OCI-LY7 (cell line): ENCODE results near the gene NEUROG1. TPM values are rescaled to one million over a fixed set of nuclear protein-coding genes. Genes with fewer than 3 reads are reported as not detected.

ENCODE experiments used
- BruUV-seq: library from RNA; stranded (reverse); fragments of 400-500 nt; replicated peaks from 2 replicates; lab custom pipeline; 2021; lab: Mats Ljungman, UMichigan
- CTCF ChIA-PET: fragments of 300-600 bp; sonication (Branson Sonifier 250); formaldehyde crosslinking; loops from one replicate; lab custom pipeline; 2022; ENCODE audit warnings: antibody characterized with exemption; ENCODE audit not compliant: unreplicated experiment; lab: Charles Lee
- POLR2A ChIA-PET: fragments of 300-600 bp; sonication (Branson Sonifier 250); formaldehyde crosslinking; loops from one replicate; lab custom pipeline; 2022; ENCODE audit warnings: antibody characterized with exemption; lab: Charles Lee
- DNase-seq: peaks from one replicate; pipeline ENCODE4 v3.0.0-alpha.2; 2015; ENCODE audit warnings: low spot score
- H2AFZ ChIP-seq: fragments of 200-600 bp; sonication (generic), shearing (Covaris generic); 2 replicates; pipeline ENCODE4 v1.6.1; 2014; ENCODE audit warnings: mild to moderate bottlenecking, antibody characterized with exemption, low read length, moderate library complexity
- H3K27ac ChIP-seq: fragments of 200-600 bp; sonication (generic); 2 replicates; pipeline ENCODE4 v1.5.1; 2014; ENCODE audit warnings: mixed run types, low read depth, mild to moderate bottlenecking, moderate library complexity, low read length, inconsistent platforms; ENCODE audit not compliant: poor library complexity, severe bottlenecking
- H3K36me3 ChIP-seq: fragments of 200-600 bp; sonication (generic); 2 replicates; pipeline ENCODE4 v1.6.1; 2014; ENCODE audit warnings: mild to moderate bottlenecking, antibody characterized with exemption, low read length, moderate library complexity, mixed read lengths; ENCODE audit not compliant: insufficient read depth
- H3K4me1 ChIP-seq: fragments of 200-600 bp; sonication (generic); 2 replicates; pipeline ENCODE4 v1.5.1; 2014; ENCODE audit warnings: mild to moderate bottlenecking, low read length; ENCODE audit not compliant: insufficient read depth, poor library complexity, severe bottlenecking
- H3K4me2 ChIP-seq: fragments of 200-600 bp; sonication (generic); 2 replicates; pipeline ENCODE4 v1.6.1; 2014; ENCODE audit warnings: mild to moderate bottlenecking, low read length
- H3K4me3 ChIP-seq: fragments of 200-600 bp; sonication (generic); 2 replicates; pipeline ENCODE4 v1.5.1; 2014; ENCODE audit warnings: mild to moderate bottlenecking, low read depth, low read length; ENCODE audit not compliant: poor library complexity, severe bottlenecking
- H3K79me2 ChIP-seq: fragments of 200-600 bp; sonication (generic); 2 replicates; pipeline ENCODE4 v1.6.1; 2016; ENCODE audit warnings: low read depth, mild to moderate bottlenecking, low read length, moderate library complexity, mixed read lengths; ENCODE audit not compliant: insufficient read depth
- H3K9me2 ChIP-seq: fragments of 200-600 bp; sonication (generic); 2 replicates; pipeline ENCODE4 v1.6.1; 2016; ENCODE audit warnings: mild to moderate bottlenecking, low read length, mixed read lengths; ENCODE audit not compliant: insufficient read depth
- H3K9me3 ChIP-seq: fragments of 200-600 bp; sonication (generic); 2 replicates; pipeline ENCODE4 v1.6.1; 2014; ENCODE audit warnings: mild to moderate bottlenecking, mixed run types, low read length, mixed read lengths
- H4K20me1 ChIP-seq: fragments of 200-600 bp; sonication (generic); 2 replicates; pipeline ENCODE4 v1.6.1; 2014; ENCODE audit warnings: mild to moderate bottlenecking, antibody characterized with exemption, low read length, moderate library complexity, mixed read lengths; ENCODE audit not compliant: insufficient read depth
- CTCF ChIP-seq: fragments of 200-600 bp; sonication (generic); conservative IDR thresholded peaks from 2 replicates; pipeline ENCODE4 v1.5.1; 2014; ENCODE audit warnings: mild to moderate bottlenecking, antibody characterized with exemption, low read length, moderate library complexity, mixed read lengths
- EZH2phosphoT487 ChIP-seq: fragments of 200-600 bp; sonication (generic); IDR thresholded peaks from 2 replicates; pipeline ENCODE4 v1.6.1; 2018; ENCODE audit warnings: low read depth, borderline replicate concordance, mild to moderate bottlenecking, mixed run types, antibody characterized with exemption, low read length, moderate library complexity, mixed read lengths
- intact Hi-C: fragments of 100-400 bp; cut with micrococcal nuclease; formaldehyde crosslinking; loops from one replicate; pipeline ENCODE4 v1.10.0; 2022; ENCODE audit not compliant: unreplicated experiment
- total RNA-seq, 2 experiments: library from RNA; depleted of rRNA in 1 of 2; stranded (reverse); fragments of >200 nt in 1 of 2; shearing (Covaris generic) in 1 of 2; gene quantifications; 2 replicates each; pipeline ENCODE4 v1.2.3, GENCODE V29; 2014 to 2022

Gene NEUROG1
- total RNA-seq, 2 experiments from 2014 or later: not detected

GRCh38 chr5:135543001-135543484 is 7.3 kb upstream of the NEUROG1 start:
- H3K36me3 ChIP-seq: no peaks in the 10 kb centered on the region
- no peak for TF ChIP-seq EZH2phosphoT487
- no peak for TF ChIP-seq CTCF
- no peak overlapping the region for H2AFZ ChIP-seq
- ChIA-PET POLR2A (no interaction called here), CTCF (no interaction called here)
- no peak overlapping the region for H3K27ac ChIP-seq
- H3K4me1 ChIP-seq: no peaks in the 10 kb centered on the region
- H3K9me3 ChIP-seq: no peaks in the 10 kb centered on the region
- BruUV-seq: no TSS peak
- no peaks in the 10 kb centered on the region for H4K20me1 ChIP-seq
- H3K4me2 ChIP-seq: no peak overlapping the region
- no peaks in the 10 kb centered on the region for H3K9me2 ChIP-seq
- no peak overlapping the region for H3K4me3 ChIP-seq
- no peaks in the 10 kb centered on the region for H3K79me2 ChIP-seq
- DNase-seq: no peak
- intact Hi-C loops: no loop called here

- ChIA-PET POLR2A (no interaction called here), CTCF (no interaction called here)
- Histone ChIP-seq H3K4me3 (no peak overlapping the region), H4K20me1 (no peaks in the 10 kb centered on the region), H2AFZ (no peak overlapping the region), H3K79me2 (no peaks in the 10 kb centered on the region), H3K9me3 (no peaks in the 10 kb centered on the region), H3K4me1 (no peaks in the 10 kb centered on the region), H3K27ac (no peak overlapping the region), H3K4me2 (no peak overlapping the region), H3K9me2 (no peaks in the 10 kb centered on the region), H3K36me3 (no peaks in the 10 kb centered on the region)
- BruUV-seq: no TSS peak
- TF ChIP-seq CTCF (no peak), EZH2phosphoT487 (no peak)
- intact Hi-C loops: no loop called here
- DNase-seq: no peak
Measured at GRCh38 chr5:135541807-135542502, 6.2 kb upstream of the NEUROG1 start.

GRCh38 chr5:135539430-135540005 is 3.8 kb upstream of the NEUROG1 start:
- POLR2A ChIA-PET: no interaction called here

More at GRCh38 chr5:135539430-135540005, 3.8 kb upstream of the NEUROG1 start:
- H3K4me3 ChIP-seq: no peak overlapping the region
- no peak overlapping the region for H2AFZ ChIP-seq
- BruUV-seq: no TSS peak
- CTCF ChIA-PET: no interaction called here
- DNase-seq: no peak
- H3K4me2 ChIP-seq: no peak overlapping the region
- H3K36me3 ChIP-seq: no peaks in the 10 kb centered on the region
- no peaks in the 10 kb centered on the region for H4K20me1 ChIP-seq
- H3K79me2 ChIP-seq: no peaks in the 10 kb centered on the region
- intact Hi-C loops: loop anchor here (5.0 kb wide), 1 partner anchor 62 kb away; no protein-coding TSS in a partner anchor
- no peak overlapping the region for H3K27ac ChIP-seq
- no peaks in the 10 kb centered on the region for H3K9me3 ChIP-seq
- H3K9me2 ChIP-seq: no peaks in the 10 kb centered on the region
- no peaks in the 10 kb centered on the region for H3K4me1 ChIP-seq
- no peak for TF ChIP-seq EZH2phosphoT487
- TF ChIP-seq CTCF: no peak
